GM19397 (cell line): ENCODE measurements around the gene CEACAM18.
"Not testable (repeated sequence)": the region's sequence is repeated elsewhere in the genome, so short reads cannot be mapped to it uniquely, and the experiment has no call there.

Source experiments
- ATAC-seq: cut with Tn5 transposase; IDR thresholded peaks from one replicate; pipeline ENCODE4 v1.9.1; 2021; ENCODE audit warnings: mild to moderate bottlenecking, moderate library complexity; ENCODE audit not compliant: unreplicated experiment

Gene CEACAM18

GRCh38 chr19:51460164-51460992 is 18.0 kb upstream of the CEACAM18 start:
- no peak for ATAC-seq

GRCh38 chr19:51461723-51462161 is 16.6 kb upstream of the CEACAM18 start:
- no peak for ATAC-seq

DNA sequence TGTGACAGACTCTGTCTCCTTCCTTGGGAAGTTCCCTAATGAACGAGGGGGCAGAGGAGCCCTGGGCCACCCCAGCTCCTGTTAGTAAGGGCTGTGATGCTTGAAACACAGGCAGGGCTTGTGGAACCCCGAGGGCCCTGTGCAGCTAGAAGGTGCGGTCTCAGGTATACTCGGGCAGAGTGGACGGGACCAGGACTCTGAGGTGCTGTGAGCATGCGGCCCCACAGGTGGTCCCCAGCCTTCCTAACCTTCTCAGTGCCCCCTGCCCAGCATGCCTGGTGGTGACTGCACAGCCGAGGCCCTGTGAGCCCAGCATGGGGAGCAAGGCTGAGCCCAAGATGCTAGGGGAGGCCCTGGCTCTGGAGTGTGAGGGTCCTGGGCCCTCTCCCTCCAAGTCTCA is 16.1 kb upstream of the CEACAM18 start:
- ATAC-seq = no peak

- no peak for ATAC-seq
Observed at GRCh38 chr19:51462681-51463080, 15.7 kb upstream of the CEACAM18 start.

GRCh38 chr19:51463976-51464581 is 14.3 kb upstream of the CEACAM18 start:
- ATAC-seq = not testable (repeated sequence)

DNA sequence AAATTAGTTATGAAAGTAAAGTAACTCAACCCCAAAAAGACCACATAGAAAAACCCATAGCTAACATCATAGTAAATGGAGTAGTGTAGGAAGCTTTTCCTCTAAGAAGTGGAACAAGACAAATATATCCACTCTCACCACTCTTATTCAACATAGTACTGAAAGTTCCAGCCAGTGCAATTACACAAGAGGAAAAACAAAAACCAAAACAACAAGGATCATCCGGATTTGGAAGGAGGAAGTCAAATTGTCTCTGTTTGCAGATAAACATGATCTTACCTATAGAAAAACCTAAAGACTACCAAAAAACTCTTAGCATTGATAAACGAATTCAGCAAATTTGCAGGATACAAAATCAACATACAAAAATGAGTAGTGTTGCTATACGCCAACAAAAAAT is 11.6 kb upstream of the CEACAM18 start:
- ATAC-seq = no peak

GRCh38 chr19:51467864-51468544 is 10.3 kb upstream of the CEACAM18 start:
- ATAC-seq = no peak

DNA sequence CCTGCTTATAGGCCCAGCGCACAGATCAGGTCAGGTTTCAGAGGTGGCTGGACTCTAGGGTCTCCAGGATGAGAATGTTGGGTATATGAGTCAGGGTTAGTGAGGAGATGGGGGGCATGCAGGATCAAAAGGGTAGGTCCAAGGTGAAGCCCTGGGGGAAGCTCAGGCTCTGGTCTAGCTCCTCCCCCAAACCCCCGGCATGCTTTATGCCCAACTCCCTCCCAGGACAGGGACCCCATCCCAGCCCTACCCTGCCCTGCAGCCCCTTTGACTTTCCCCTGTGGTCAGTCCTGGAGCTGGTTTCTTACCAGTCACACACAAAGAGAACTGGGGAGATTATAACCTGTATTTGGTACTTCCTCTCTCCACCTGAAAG is 9.8 kb upstream of the CEACAM18 start:
- ATAC-seq = no peak

- ATAC-seq = no peak
Observed at GRCh38 chr19:51469162-51469561, 9.2 kb upstream of the CEACAM18 start.

DNA sequence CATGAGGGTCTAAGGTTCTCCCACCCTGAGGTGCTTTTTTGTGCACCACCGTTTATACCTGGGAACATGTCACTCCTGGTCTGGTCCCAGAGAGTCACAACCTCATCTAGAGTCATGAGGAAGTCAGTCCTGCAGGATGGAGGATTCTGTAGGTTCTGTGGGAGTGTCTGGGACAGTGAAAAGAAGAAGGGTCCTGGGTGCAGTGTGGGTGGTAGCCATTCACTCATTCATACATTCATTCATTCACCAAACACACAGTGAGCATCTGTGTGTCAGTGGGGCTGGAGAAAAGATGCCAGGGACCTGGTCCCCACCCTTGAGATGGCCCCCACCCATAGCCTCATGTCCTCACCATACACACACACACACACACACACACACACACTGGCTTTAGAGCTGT is 8.7 kb upstream of the CEACAM18 start:
- no peak for ATAC-seq

DNA sequence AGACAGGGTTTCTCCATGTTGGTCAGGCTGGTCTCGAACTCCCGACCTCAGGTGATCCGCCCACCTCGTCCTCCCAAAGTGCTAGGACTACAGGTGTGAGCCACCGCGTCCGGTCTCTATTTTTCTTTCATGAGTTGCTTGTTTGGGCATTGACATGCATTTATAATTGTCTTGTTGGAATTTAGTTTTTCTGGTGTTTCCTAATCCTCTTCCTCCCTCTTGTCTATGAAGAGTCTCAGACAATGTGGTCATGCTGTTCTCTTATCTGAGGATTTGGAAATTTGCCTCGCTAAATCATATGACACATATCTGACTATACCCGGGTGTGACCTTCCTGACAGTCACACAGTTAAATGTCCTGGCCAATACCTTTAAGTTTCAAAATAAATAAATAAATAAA is 7.4 kb upstream of the CEACAM18 start:
- no peak for ATAC-seq

GRCh38 chr19:51471527-51471926 is 6.8 kb upstream of the CEACAM18 start:
- ATAC-seq = no peak

DNA sequence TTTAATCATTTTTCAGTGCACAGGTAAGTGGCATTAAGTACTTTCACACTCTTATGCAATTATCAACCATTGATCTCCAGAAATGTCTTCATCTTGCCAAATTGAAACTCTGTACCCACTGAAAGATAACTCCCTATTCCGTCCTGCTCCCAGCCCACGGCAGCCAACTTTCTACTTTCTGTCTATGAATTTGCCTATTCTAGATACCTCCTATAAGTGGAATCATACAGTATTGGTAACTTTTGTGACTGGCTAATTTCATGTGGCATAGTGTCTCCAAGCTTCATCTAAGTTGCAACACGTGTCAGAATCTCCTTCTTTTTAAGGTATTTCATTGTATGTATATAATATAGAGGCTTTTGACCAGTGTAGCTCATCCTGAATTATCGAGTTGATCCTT is 5.7 kb upstream of the CEACAM18 start:
- ATAC-seq = no peak

DNA sequence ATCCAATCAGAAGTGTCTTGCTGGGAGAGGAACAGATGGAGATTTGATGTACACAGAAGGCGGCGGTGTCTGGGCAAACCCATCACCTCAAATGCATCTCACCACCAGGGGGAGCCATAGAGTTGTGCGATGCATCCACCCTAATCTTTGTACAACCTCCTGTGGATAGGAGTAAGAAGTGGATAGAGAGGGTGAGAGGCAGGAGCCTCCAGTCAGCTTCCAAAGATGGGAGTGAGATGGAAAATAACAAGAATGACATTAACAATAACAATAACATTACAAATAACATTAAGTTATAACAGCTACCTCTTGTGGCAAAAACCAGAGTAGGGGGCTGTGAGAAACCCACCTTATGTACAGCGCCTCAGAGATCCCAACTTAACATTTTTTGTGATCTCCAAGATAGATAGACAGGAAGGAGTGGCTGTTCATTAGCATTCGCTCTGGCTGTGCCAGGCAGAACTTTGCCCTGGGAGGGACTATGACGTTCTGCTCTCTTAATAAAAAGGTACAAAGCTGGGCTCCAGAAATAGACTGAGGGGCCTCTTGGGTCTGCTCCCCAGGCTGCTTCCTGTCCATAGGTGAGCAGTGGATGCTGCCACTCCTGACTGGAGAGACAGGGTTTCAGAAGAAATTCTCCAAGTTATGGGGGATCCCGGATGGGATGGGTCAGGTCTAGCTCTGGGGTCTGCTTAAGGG is 5.2 kb upstream of the CEACAM18 start:
- ATAC-seq = no peak

DNA sequence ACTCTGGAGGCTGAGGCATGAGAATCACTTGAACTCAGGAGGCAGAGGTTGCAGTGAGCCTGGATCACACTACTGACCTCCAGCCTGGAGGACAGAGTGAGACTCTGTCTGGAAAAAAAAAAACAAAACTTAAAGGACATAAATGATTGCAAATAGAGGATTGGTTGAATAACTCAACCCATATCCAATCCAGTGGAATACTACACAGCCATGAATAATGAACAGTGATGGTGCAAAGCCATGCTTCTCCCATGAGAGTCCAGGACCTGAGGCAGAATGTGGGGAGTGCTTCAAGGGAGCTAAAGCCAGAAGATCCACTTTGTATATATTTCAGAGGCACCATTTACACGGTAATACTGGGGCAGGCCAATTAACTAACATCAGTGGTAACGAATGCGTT is 2.2 kb upstream of the CEACAM18 start:
- no peak for ATAC-seq

- no peak for ATAC-seq
Observed at GRCh38 chr19:51477344-51477743, 995 bp upstream of the CEACAM18 start.

GRCh38 chr19:51479531-51480331 is 1.4 kb downstream of the CEACAM18 start:
- ATAC-seq = no peak

DNA sequence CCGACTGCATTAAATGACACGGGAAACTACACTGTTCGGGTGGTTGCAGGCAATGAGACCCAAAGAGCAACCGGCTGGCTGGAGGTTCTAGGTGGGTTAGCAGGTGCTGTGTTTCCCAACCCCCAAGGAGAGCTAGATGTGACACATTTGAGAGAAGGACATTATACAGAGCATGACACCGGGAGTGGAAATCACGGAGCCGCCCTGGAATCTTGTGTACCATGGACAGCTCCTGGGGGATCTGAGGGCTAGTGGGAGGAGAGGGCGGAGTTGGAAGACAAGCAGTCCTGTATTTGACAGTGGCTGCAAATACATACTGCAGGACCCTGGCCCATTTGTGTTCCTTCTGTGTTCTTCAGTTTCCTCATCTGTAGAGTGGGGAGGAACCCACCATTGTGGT is 2.3 kb downstream of the CEACAM18 start:
- ATAC-seq = no peak

DNA sequence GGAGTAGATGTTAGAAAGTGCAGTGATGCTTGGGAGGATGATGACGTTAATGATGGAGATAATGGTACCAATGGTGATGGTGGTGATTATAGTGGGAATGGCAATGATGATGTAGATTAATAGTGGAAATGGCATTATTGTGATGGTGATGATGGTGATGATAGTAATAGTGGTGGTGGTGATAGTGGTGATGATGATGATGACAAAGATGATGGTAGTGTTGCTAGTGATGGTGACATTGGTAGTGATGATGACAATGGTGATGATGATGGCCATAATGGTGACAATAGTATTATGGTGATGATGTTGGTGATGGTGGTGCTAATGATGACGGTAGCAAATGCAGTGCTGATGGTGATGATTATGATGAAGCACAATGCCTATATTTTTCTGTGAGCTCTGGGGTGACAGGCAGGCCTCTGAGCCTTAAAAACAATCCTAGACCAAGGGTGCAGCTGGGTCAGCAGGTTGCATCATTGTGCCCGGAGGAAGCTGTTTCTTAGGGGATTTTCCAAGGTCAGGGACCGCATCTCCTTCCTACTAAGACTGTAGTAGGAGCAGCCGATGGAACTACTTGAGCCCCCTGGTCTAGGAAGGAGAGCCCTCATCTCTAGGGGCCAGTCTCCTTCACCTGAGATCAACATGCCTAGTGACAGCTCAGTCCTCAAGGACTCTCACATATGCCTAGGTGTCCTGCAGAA is 7.8 kb downstream of the CEACAM18 start:
- ATAC-seq = no peak

DNA sequence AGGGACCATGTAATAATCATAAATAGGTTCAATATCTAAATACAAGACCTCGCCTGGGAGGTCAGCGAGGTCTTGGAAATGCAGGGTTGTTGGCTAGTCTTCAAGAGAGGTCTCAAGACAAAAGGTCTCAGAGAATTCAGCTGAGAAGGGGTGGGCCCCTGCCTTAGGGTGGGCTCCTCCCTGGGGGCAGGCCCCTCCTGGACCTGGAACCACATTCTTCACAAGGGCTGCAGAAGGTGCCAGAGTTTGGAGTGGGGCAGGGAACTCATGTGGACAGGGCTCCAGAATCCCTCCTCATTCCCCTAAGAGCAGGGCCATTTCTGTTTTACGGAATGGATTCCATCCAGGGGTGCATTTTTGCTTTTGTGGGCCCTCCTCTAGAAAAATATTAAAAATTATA is 10.2 kb downstream of the CEACAM18 start:
- no peak for ATAC-seq
